IPS-15b (cell line): ENCODE results near the gene GALM.
"Not testable (repeated sequence)": the region's sequence is repeated elsewhere in the genome, so short reads cannot be mapped to it uniquely, and the experiment has no call there.

Experiments used
- H3K27me3 ChIP-seq: one replicate; pipeline ENCODE4 v1.6.1; 2013; ENCODE audit warnings: low read length; ENCODE audit not compliant: control insufficient read depth, insufficient read depth
- H3K36me3 ChIP-seq: one replicate; pipeline ENCODE4 v1.6.1; 2013; ENCODE audit warnings: low read length; ENCODE audit not compliant: control insufficient read depth, insufficient read depth
- H3K4me1 ChIP-seq: one replicate; pipeline ENCODE4 v1.6.1; 2013; ENCODE audit warnings: mild to moderate bottlenecking, low read length; ENCODE audit not compliant: control insufficient read depth, insufficient read depth
- H3K4me3 ChIP-seq: one replicate; pipeline ENCODE4 v1.5.1; 2013; ENCODE audit warnings: low read depth, low read length
- H3K9ac ChIP-seq: one replicate; pipeline ENCODE4 v1.6.1; 2013; ENCODE audit warnings: low read depth, mild to moderate bottlenecking, low read length
- H3K9me3 ChIP-seq: one replicate; pipeline ENCODE4 v1.6.1; 2013; ENCODE audit warnings: mild to moderate bottlenecking, low read length; ENCODE audit not compliant: control insufficient read depth, insufficient read depth

The GALM gene

DNA sequence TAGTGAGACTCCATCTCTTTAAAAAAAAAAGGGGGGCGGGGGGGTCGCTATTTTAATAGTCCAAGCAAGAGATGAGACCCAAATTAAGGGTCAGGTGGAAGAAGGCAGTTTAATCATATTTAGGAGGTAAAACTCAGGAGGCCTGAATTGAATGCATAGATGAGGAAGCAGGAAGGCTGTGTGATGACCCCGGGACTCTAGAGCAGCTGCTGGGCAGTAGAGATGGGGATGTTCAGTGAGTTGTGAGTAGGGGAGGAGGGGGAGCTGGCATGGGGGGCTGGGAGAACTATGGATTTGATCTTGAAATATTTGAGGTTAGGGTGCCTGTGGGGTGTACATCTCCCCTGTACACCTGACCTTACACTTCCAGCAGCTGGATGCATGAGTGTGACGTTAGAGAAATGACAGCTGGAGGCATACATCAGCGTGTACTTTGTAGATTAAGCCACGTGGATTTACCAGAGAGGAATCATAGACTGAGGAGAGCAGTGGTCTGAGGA is 41.0 kb downstream of the GALM start:
- no peak overlapping the region for H3K9ac ChIP-seq
- H3K9me3 ChIP-seq = no peaks in the 10 kb centered on the region
- no peaks in the 10 kb centered on the region for H3K36me3 ChIP-seq
- no peak overlapping the region for H3K4me3 ChIP-seq
- H3K4me1 ChIP-seq = no peaks in the 10 kb centered on the region
- H3K27me3 ChIP-seq = no peaks in the 10 kb centered on the region

DNA sequence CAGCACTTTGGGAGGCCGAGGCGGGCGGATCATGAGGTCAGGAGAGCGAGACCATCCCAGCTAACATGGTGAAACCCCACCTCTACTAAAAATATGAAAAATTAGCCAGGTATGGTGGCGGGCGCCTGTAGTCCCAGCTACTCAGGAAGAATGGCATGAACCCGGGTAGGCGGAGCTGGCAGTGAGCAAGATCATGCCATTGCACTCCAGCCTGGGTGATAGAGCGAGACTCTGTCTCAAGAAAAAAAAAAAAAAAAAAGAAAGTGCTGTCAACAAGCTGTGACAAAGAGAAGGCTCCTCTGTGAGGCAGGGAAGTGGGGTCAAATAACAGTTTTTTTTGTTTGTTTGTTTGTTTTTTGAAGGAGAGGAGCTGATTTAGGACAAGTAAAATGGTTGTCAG is 42.6 kb downstream of the GALM start:
- not testable (repeated sequence) for H3K4me3 ChIP-seq, H3K27me3 ChIP-seq, H3K36me3 ChIP-seq, H3K9me3 ChIP-seq, H3K9ac ChIP-seq, H3K4me1 ChIP-seq

DNA sequence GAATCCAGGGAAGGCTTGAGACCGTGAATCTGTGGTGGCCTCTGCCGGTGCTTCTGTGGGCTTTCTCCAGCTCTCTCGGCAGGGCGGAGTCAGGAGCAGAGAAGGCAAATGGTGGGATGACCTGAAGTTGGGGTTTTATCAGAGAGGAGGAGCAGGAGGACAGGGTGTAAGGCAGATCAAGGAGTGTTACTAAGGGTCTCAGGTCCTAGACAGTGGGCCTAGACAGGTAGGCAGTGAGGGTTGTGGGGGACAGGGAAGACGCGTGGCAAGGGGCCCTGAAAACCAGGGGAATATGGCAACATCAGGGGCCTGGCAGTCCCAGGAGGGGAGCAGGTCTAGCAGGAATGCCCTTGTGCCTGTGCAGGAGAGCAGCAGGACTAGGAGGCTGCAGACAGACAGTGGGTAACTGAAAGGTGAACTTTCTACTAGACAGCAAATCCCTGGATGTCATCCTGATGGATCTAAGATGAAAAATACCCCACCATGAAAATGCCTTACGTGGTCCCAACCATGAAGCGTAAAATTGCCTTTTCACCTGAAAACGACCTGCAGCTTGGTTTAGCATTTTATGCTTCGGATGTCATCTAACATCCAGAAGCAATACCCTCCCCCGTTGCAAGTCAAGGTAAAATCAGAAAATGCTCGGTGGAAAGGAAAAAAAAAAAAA is 43.1 kb downstream of the GALM start:
- Histone ChIP-seq H3K9me3 (no peaks in the 10 kb centered on the region), H3K4me1 (no peaks in the 10 kb centered on the region), H3K27me3 (no peaks in the 10 kb centered on the region), H3K4me3 (no peak overlapping the region), H3K36me3 (no peaks in the 10 kb centered on the region), H3K9ac (no peak overlapping the region)

DNA sequence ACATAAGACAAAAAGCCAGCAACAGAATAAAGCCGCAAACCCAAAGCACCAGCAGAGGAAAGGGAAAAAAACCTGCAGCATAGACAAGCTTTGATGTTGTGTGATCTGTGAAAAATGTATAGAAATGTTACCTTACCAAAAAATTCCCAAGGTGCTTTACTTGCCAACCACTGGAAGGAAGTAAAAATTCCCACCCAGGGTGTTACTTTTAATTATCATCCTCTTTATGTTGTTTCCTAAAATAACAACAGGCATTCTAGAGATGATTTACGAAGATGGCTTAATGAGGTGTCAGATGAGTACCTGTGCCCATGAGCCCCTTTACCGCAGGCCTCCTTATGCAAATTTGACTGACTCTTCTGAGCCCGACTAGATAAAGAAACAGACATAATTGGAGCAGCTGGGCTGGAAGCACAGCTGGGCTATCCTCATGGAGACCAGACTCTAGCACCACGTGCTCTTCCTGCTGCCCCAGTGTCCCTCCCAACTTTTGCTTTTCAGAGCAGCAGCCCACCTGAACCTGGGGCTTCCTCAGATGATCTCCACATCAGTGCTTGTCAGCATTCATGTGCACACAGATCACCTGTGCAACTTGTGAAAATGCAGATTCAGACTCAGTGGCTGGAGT is 43.8 kb downstream of the GALM start:
- no peak overlapping the region for H3K4me3 ChIP-seq
- no peaks in the 10 kb centered on the region for H3K27me3 ChIP-seq
- no peaks in the 10 kb centered on the region for H3K4me1 ChIP-seq
- no peaks in the 10 kb centered on the region for H3K36me3 ChIP-seq
- no peak overlapping the region for H3K9ac ChIP-seq
- no peaks in the 10 kb centered on the region for H3K9me3 ChIP-seq

GRCh38 chr2:38711558-38711957 is 45.6 kb downstream of the GALM start:
- Histone ChIP-seq H3K9me3 (no peaks in the 10 kb centered on the region), H3K4me1 (no peaks in the 10 kb centered on the region), H3K4me3 (no peak overlapping the region), H3K27me3 (no peaks in the 10 kb centered on the region), H3K36me3 (no peaks in the 10 kb centered on the region), H3K9ac (no peak overlapping the region)

DNA sequence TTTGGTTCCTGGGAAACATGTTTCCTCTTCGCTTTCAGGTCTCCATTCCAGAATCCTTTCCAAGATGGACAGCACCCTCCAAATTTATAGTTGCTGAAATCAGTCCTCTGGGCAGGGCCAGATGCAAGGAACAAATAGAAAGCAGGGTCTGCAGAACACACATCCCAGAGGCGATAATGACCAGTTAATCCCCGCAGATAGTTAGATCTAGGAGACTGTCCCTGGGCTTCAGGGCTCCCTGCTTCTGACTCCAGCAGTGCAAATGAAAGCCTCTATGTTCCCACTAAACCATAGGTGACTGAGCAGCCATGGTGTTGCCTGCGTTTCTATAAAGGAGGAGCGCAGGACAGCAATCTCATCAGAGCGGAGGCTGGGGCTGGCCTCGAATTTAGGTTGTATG is 46.5 kb downstream of the GALM start:
- no peaks in the 10 kb centered on the region for H3K27me3 ChIP-seq
- H3K9ac ChIP-seq = no peak overlapping the region
- H3K9me3 ChIP-seq = no peaks in the 10 kb centered on the region
- no peaks in the 10 kb centered on the region for H3K4me1 ChIP-seq
- no peak overlapping the region for H3K4me3 ChIP-seq
- H3K36me3 ChIP-seq = no peaks in the 10 kb centered on the region

DNA sequence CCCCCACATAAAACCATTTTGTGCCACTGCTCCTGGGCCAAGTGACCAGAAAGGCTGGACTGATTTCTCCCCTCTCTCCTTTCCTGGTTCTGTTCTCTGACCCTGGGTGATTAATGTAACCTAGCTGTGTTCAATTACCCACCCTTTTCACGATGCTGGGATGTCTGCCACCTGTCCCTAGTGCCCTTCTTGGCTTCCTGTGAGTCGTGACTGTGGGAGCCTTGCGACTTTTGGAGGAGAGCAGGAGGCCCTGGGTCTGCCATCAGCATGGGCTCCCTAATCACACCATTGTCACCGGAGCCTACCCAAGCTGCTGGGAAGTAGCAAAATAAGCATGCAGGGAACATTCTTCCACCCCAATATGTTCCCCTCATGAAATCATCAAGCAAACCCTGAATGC is 47.0 kb downstream of the GALM start:
- H3K4me3 ChIP-seq = no peak overlapping the region
- H3K9ac ChIP-seq = no peak overlapping the region
- H3K4me1 ChIP-seq = no peaks in the 10 kb centered on the region
- H3K9me3 ChIP-seq = no peaks in the 10 kb centered on the region
- H3K36me3 ChIP-seq = no peaks in the 10 kb centered on the region
- H3K27me3 ChIP-seq = no peaks in the 10 kb centered on the region

DNA sequence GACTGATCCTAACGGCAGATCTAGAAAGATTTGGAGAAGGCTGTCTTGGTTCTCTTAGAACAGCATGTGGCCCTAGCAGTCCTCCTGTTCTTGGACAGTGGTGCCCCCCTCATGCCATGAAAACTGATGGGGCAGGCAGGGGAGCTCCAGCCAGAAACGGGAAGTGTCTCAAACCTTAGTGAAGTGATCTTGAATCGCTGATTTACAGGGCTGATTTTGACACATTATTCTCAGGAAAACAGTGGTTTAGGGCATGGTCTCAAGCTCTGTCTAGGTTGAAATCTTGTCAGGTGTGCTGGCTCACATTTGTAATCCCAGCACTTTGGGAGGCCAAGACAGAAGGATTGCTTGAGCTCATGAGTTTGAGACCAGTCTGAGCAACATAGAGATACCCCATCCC is 47.4 kb downstream of the GALM start:
- no peaks in the 10 kb centered on the region for H3K36me3 ChIP-seq

GRCh38 chr2:38714941-38715340 is 49.0 kb downstream of the GALM start:
- H3K36me3 ChIP-seq, H3K4me1 ChIP-seq, H3K4me3 ChIP-seq, H3K9me3 ChIP-seq, H3K9ac ChIP-seq, H3K27me3 ChIP-seq: not testable (repeated sequence)

More for the DNA sequence above, 47.4 kb downstream of the GALM start:
- Histone ChIP-seq H3K9me3 (no peaks in the 10 kb centered on the region), H3K27me3 (no peaks in the 10 kb centered on the region), H3K4me3 (no peak overlapping the region), H3K4me1 (no peaks in the 10 kb centered on the region), H3K9ac (no peak overlapping the region)

DNA sequence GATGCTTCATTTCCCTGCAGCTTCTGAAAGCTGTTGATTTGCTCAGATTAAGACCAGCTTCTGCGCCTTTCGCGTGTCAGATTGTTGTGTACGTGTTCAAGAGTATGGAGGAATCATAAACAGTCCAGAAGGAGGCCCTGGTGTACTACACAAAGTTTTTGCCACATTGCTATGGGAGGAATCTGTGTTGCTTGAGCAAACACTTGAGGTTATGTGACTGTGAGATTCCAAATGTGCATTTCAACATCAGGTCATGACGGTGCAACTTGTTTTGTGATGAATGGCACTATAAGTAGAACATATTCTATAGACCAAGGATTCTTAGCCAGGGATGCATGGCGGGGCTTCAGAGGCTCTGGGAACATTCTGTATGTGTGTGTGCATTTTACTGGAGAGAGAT is 50.3 kb downstream of the GALM start:
- no peaks in the 10 kb centered on the region for H3K4me1 ChIP-seq
- H3K36me3 ChIP-seq = no peaks in the 10 kb centered on the region
- no peak overlapping the region for H3K4me3 ChIP-seq
- no peaks in the 10 kb centered on the region for H3K27me3 ChIP-seq
- no peaks in the 10 kb centered on the region for H3K9me3 ChIP-seq
- H3K9ac ChIP-seq = no peak overlapping the region

- H3K27me3 ChIP-seq = no peaks in the 10 kb centered on the region
- no peak overlapping the region for H3K9ac ChIP-seq
- no peaks in the 10 kb centered on the region for H3K36me3 ChIP-seq
- H3K4me3 ChIP-seq = no peak overlapping the region
- H3K4me1 ChIP-seq = no peaks in the 10 kb centered on the region
- no peaks in the 10 kb centered on the region for H3K9me3 ChIP-seq
These were observed 52.7 kb downstream of the GALM start for GRCh38 chr2:38718601-38719000.

GRCh38 chr2:38719706-38720105 is 53.8 kb downstream of the GALM start:
- no peaks in the 10 kb centered on the region for H3K4me1 ChIP-seq
- H3K27me3 ChIP-seq = no peaks in the 10 kb centered on the region
- no peaks in the 10 kb centered on the region for H3K36me3 ChIP-seq
- no peak overlapping the region for H3K4me3 ChIP-seq
- H3K9ac ChIP-seq = no peak overlapping the region
- H3K9me3 ChIP-seq = no peaks in the 10 kb centered on the region
